GM21528 (cell line): Measurements from ENCODE around the gene KIAA1671.
"Not testable (repeated sequence)": the region's sequence is repeated elsewhere in the genome, so short reads cannot be mapped to it uniquely, and the experiment has no call there.

Experiments used
- ATAC-seq: cut with Tn5 transposase; IDR thresholded peaks from one replicate; pipeline ENCODE4 v1.9.1; 2021; ENCODE audit warnings: mild to moderate bottlenecking, moderate library complexity; ENCODE audit not compliant: unreplicated experiment, low FRiP score

Gene KIAA1671

DNA sequence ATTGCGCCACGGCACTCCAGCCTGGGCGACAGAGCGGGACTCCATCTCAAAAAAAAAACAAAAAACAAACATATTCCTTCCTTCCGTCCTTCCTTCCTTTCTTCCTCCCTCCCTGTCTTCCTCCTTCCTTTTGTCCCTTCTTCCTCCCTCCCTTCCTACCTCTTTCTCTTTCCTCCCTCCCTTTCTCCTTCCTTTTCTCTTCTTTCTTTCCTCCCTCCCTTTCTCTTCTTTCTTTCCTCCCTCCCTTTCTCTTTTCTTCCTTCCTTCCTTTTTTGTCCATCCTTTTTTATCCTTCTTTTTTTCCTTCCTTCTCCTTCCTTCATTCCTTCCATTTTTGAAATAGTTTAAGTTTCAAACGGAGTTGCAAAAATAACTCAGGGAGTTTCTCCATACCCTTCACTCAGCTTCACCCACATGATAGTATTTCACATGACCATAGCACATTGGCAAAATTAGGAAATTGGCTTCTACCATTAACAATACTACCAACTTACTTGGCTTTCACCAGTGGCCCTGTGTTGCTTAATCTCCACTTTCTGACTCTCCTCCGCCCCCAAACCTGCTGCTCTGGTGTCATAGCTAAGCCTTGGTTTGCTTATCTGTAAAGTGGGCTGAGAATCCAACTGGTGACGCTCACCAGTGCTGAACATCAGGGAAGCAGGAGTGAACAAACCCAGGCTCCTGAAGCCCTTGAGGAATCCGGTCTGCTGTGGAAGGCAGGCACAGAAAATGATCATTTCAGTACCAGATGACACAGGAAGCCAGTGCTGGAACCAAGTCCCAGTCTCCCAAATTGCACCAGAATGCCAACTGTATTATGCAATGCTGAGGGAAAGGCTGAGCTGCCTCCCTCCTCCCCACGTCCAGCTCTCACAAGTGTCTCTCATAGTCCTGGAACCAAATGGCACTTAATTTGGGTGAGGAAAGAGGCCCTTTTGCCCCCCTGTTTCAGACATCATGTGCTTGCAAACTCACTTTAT, 229.9 kb downstream of the KIAA1671 start:
- ATAC-seq, result no peak

DNA sequence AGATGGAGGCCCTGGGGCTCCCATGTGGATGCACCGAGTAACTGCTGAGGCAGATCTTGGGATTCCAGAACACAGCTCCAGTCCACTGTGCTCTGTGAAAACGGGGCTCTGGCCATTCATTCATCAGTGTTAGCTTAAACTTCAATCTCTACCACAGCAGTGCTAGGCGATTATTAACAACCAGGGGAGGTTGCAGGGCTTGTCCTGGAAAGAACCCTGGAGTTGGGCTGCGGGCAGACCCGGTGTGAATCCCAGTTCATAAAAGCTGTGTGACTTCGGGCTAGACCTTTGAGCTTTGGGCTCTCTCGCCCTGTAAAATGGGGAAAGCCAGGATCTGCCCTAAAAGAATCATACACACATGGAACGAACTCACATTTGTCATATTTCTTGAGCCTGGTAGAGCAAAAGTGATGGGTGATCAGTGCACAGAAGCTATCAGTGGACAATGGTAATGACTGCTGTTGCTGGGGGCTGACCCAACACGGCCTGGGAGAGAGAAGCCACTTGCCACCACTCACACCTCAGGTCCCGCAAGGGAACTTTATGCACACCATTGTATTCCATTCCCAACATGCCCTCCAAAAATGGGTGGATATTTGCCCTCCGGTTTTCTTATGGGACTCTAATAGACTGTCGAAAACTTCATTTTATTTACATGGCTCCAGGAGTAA, 231.6 kb downstream of the KIAA1671 start:
- ATAC-seq, result no peak

- no peak for ATAC-seq
Measured at GRCh38 chr22:25186140-25186539, 233.6 kb downstream of the KIAA1671 start.

DNA sequence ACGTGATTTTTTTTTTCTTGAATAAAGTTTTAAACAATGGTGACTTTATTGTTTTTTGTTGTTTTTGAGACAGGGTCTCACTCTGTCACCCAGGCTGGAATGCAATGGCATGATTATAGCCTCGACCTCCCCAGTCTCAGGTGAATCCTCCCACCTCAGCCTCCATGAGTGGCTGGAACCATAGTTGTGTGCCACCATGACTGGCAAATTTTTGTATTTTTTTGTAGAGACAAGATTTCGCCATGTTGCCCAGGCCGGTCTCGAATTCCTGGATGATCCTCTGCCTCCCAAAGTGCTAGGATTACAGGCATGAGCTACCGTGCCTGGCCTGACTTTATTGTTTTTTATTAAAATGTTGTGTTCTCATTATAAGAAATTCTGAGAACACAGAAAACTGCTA, 235.0 kb downstream of the KIAA1671 start:
- ATAC-seq, result no peak

DNA sequence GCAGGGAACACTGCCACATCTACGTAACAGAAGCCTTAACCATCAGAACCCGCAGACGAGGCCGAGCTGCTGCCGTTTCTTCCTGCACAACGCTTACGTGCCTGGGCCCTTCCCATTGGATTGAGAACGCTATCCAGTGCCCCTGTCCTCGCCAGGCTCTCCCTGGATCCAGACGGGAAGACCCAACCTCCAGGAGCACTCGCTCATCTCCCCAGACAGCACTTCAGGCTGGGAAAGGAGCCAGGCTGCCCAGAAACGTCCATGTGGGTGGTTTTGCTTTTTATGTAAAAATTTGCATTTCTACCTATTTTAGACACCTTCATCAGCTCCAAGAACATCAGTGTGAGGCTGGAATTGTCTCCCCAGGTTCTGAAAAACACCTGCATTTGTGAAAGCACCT, 239.9 kb downstream of the KIAA1671 start:
- ATAC-seq, result no peak

DNA sequence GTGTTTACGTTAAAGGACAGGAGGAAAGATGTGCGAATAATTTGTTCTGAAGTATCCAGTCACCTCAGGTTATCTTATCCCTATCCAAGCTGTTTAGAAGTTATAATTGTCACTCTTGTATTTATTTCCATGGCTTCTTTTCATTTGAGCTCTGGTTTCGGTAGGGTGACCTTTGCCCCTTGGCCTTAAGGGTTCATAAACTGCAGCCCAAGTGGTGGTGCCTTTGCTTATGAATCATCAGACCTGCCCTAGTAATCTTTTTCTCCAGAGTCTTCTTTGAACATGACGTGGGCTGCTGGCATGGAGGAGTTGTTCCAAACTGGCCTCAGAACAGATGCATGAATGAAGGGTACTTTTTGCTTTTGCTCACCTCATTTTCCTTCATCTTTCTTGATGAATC, 240.6 kb downstream of the KIAA1671 start:
- ATAC-seq, result no peak

GRCh38 chr22:25193548-25193947, 241.0 kb downstream of the KIAA1671 start:
- ATAC-seq, result no peak

DNA sequence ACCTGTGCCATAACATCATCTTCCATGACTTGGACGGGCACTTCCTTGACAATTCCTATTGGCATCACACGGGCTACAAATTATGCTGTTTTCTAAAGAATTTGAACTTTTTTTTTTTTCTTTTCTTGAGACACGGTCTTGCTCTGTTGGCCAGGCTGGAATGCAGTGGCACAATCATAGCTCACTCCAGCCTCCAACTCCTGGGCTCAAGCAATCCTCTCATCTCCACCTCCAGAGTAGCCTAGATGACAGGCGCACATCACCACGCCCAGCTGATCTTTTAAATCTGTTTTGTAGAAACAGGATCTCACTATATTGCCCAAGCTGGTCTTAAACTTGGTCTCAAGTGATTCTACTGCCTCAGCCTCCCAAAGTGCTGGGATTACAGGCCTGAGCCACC, 243.8 kb downstream of the KIAA1671 start:
- ATAC-seq, result no peak

DNA sequence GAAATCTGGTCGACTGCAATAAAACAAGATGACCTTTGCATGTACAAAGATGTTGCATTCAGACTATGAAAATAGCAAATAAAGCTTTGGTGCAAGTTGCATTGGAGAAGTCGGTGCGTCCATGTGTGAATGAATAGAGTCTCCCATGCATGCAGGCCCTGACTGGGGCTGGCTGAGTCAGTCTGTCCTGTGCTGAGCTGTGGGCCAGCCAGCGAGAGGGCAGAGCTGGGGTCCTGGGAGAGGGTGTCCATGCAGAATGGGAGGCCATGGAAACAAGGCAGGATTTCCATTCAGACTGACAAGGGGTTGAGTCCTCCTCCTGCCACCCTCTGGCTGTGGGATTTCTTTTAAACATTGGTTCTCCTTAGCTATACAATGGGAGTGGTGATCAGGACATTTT, 244.8 kb downstream of the KIAA1671 start:
- ATAC-seq, result no peak

- ATAC-seq, result no peak
Measured at GRCh38 chr22:25199731-25200520, 247.4 kb downstream of the KIAA1671 start, which contains the start of gene CRYBB3. Gene CRYBB3 (plus strand): TSS chr22:25199858. CDS start chr22:25201397, 1,539 bp downstream.

GRCh38 chr22:25200967-25201366, 248.5 kb downstream of the KIAA1671 start:
- ATAC-seq, result no peak

DNA sequence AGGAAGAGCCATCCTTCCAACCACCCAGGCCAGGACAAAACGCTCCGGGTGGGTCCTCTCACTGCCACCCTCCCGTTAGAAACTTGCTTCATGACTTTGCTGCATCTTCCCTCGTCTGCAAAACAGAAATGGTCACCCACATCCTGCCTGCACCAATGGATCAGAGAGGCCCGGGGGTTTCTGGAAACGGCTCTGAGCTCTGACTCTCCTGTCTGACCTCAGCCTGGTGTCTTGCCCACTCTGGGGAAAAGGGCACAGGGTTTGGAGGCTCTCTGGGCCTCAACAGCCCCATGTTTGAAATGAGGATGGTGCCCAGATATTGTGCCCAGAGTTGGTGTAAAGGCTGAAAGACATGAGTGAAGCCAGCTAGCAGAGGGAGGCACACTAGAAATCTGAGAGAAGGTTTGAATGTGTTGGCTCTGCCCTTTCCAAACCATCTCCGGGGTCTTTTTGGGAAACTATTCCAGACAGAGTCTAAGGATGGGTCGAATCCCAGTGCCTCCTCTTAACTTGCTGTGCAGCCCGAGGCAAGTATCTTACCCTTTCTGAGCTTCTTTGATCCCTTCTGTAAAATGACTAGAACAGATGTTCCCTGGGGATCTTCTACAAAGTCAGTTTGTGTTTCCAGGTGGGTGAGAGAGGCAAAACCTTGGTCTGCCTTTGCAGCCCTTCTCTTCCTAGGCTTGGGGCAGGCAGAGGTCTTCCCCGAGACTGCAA, 249.2 kb downstream of the KIAA1671 start:
- ATAC-seq, result no peak

DNA sequence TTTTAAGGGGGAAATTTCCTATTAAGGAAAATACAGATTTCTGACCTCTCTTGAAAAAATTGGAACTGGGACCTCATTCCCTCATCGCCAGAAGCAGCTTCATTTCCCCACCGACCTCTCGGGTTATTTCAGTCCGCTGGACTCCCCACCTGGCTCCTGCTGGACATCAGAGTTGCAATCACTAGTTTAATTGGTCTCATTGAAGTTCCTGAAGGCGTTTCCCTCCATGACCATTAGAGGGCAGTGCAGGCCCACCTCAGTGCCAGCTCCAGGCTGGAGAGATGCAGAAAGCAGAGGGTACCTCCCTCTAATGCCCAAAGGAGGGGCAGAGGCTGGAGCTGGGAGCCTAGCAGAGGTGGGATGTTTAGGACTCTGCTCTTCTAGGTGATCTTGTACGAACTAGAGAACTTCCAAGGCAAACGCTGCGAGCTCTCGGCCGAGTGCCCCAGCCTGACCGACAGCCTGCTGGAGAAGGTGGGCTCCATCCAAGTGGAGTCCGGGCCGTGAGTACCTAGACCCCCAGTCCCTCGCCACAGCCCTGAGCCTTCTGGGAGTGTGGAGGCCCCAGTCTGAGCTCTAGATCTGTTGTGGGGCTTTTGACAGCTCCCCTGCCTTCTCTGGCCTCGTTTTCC, 249.9 kb downstream of the KIAA1671 start:
- no peak for ATAC-seq

DNA sequence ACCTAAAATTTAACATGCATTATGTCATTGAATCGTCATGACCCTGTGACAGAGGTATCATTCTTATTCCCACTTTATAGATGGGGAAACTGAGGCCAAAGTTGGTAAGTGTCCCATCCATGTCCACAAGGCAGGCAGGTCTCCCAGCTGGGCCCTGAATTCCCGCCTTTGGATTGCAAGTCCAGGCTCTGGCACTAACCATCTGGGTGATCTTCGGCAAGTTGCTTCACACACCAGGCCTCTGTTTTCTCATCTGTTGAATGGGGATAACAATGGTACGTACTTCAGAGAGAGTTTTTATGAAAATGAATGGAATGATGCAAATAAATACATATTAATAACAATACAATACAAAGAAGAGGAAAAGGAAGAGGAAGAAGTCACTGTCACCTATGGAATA, 250.6 kb downstream of the KIAA1671 start:
- no peak for ATAC-seq

DNA sequence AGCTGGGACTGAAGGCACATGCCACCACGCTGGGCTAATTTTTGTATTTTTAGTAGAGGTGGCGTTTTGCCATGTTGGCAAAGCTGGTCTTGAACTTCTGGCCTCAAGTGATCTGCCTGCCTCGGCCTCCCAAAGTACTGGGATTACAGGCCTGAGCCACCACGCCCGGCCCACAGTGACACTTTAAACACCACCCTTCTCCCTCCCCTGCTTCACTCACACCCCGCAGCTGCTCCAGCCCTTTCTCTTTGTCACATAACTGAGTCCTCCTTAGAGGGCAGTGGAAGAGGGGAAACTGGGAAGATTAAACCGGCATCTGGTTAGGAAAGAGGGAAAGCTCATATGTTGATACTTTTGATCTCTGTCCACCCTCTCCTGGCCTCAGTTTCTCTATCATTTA, 252.0 kb downstream of the KIAA1671 start:
- not testable (repeated sequence) for ATAC-seq

- no peak for ATAC-seq
Measured at GRCh38 chr22:25205847-25206246, 253.3 kb downstream of the KIAA1671 start.

- no peak for ATAC-seq
Measured at GRCh38 chr22:25206998-25207397, 254.5 kb downstream of the KIAA1671 start.

DNA sequence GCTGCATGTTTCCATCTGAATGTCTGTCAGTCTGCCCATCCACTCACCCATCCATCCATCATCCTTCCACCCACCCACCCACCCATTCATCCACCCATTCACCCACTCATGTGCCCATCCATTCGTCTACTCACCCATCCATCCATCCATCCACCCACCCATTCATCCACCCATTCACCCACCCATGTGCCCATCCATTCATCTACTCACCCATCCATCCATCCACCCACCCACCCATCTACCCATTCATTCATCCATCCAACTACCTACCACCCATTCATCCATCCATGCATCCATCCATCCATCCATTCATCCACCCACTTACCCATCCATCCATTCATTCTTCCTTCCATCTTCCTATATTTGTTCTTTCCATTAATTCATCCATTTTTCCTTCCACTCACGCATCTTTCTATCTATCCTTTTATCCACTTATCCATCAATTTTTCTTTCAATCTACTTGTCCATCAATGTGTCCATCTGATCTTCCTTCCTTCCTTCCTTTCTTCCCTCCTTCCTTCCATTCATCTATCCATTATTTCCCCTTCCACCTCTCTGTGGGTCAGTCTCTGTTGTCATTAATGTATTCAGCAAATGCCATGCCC, 255.1 kb downstream of the KIAA1671 start:
- no peak for ATAC-seq

DNA sequence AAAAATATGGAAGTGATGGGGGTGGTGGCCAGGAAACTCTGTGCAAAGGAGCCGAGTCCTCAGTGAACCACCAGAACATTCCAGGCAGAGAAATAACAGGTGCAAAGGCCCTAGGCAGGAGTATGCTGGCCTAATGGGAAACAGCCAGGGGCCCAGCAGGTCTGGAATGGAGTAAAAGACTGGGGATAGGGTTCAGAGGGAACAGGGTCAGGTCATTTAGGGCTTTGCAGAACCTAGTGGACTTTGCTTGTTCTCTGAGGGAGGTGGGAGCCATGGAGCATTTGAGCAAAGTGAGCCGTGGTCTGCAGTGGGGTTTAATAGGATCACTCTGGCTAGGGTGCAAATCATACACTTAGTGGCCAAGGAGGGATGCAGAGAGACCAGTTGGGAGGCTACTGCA, 255.8 kb downstream of the KIAA1671 start:
- no peak for ATAC-seq
